Measurements from ENCODE around the gene TMEM63B.

DNA sequence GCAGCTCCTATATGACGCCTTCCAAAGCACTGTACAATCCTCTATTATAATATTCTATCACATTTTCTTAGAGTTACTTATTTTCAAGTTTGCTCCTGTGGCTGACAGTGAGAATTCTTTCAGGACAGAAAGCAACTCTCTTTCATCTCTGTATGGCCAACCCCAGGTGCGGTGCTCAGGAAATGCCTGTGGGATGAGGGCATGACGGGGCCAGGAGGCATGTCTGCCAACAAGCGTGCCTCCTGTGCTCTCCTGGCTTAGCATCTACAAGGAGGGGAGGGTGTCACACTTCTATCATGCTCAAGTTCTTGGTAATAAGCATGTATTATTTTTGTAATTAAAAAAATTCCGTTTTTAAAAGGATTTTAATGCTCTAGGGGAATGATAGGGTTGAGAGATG is 11.5 kb upstream of the TMEM63B start:
- TF ChIP-seq, protein P1, sequence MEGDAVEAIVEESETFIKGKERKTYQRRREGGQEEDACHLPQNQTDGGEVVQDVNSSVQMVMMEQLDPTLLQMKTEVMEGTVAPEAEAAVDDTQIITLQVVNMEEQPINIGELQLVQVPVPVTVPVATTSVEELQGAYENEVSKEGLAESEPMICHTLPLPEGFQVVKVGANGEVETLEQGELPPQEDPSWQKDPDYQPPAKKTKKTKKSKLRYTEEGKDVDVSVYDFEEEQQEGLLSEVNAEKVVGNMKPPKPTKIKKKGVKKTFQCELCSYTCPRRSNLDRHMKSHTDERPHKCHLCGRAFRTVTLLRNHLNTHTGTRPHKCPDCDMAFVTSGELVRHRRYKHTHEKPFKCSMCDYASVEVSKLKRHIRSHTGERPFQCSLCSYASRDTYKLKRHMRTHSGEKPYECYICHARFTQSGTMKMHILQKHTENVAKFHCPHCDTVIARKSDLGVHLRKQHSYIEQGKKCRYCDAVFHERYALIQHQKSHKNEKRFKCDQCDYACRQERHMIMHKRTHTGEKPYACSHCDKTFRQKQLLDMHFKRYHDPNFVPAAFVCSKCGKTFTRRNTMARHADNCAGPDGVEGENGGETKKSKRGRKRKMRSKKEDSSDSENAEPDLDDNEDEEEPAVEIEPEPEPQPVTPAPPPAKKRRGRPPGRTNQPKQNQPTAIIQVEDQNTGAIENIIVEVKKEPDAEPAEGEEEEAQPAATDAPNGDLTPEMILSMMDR (IDR thresholded peaks at IDR 0.05), result no peak
- TF ChIP-seq POLR2A (IDR thresholded peaks at IDR 0.05), result no peak
- TF ChIP-seq POLR2AphosphoS5 (IDR thresholded peaks at IDR 0.05), result no peak

All from prostate gland (tissue), 2 donors.